ENCODE results near the gene NUDT8.

DNA sequence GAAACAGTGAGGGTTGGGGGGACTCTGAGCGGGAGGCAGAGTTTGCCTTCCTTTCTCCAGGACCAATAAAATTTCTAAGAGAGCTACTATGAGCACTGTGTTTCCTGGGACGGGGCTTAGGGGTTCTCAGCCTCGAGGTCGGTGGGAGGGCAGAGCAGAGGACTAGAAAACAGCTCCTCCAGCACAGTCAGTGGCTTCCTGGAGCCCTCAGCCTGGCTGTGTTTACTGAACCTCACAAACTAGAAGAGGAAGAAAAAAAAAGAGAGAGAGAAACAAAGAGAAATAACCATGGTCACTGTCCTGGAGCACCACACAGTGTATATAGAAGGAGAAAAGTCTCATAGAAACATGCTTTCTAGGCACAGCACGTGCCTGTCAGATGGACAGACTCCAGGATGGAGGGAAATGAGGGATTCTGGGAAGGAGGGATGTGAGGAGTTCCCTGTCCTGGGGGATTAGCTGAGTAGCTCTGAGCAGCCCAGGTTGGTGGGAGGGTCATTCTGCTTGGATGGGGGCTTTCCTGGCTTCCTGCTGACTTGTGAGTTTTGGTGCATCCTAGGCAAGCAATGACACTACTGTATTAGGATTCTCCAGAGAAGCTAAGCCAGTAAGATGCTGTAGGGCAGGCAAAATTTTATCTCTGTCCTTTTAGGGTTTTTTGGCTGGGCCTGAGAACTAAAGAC lies 43.0 kb downstream of the NUDT8 start:
- TF ChIP-seq FOXP2 (optimal IDR thresholded peaks at IDR 0.05; ENCODE audit: control extremely low read depth, extremely low read length, insufficient read depth) (no peak), EZH2 (IDR thresholded peaks at IDR 0.05) (no peak)
